ENCODE measurements around the gene TROAP. TPM values are rescaled to one million over a fixed set of nuclear protein-coding genes. Genes with fewer than 3 reads are reported as not detected.

TROAP gene
- total RNA-seq, 1 experiment from 2014 or later, result 75.3 TPM

DNA sequence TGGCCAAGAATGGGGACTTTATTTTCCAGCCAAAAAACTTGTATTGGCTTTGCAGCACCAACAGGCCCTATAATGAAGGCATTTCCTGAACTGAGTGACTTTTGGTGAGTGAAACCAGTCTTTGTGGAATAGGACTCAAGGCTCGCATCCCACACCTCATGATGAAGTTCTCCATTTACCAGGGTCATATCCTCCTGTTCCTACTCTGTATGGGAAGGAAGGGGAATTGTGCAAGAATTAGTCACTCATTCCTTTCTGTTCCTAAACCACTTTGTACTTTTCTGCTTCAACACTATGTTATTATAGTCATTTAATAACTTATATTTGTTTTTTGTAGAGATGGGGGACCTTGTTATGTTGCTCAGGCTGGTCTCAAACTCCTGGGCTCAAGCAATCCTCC, 41.9 kb downstream of the TROAP start:
- Mint-ChIP-seq H3K27me3 (ENCODE audit: low read depth) (peaks cover 17% of the 10 kb centered on the region), H3K4me1 (peaks cover 14 to 21% of the 10 kb centered on the region in 2 experiments), H3K36me3 (ENCODE audit: insufficient read depth in 1 of 3, low read depth in 3 of 3) (no peaks in the 10 kb centered on the region; a peak in 1 of 7 replicates), H3K27ac (no peak overlapping the region), H3K4me3 (no peak overlapping the region), H3K9me3 (no peaks in the 10 kb centered on the region)
- Histone ChIP-seq H2BK20ac (ENCODE audit: low read depth, low read length, poor library complexity, severe bottlenecking) (no peak overlapping the region), H3K18ac (ENCODE audit: insufficient read length, low read depth, low read length) (no peak overlapping the region), H2BK120ac (ENCODE audit: low read depth, low read length, poor library complexity, severe bottlenecking) (no peak overlapping the region), H2AFZ (ENCODE audit: low read length) (no peak overlapping the region), H3K79me1 (ENCODE audit: insufficient read depth, low read depth, low read length, poor library complexity, severe bottlenecking) (no peaks in the 10 kb centered on the region), H2AK5ac (ENCODE audit: insufficient read length, low read length) (no peak overlapping the region), H4K20me1 (ENCODE audit: control insufficient read depth, insufficient read depth, insufficient read length) (no peaks in the 10 kb centered on the region), H3K9ac (ENCODE audit: extremely low read depth, insufficient read length, low read length) (no peak overlapping the region), H3K79me2 (ENCODE audit: insufficient read depth, low read length) (peaks cover 3% of the 10 kb centered on the region; the same call in 1 of the 2 replicates), H3K23ac (ENCODE audit: insufficient read length, low read depth, low read length) (no peak overlapping the region), H3K4ac (ENCODE audit: low read depth, low read length) (no peak overlapping the region), H4K8ac (replicated peaks; ENCODE audit: insufficient read length, low read depth, low read length) (no peak overlapping the region), H2BK15ac (ENCODE audit: low read depth, low read length) (no peak overlapping the region), H3K4me2 (ENCODE audit: insufficient read depth, insufficient read length, low read length) (no peak overlapping the region), H3K4me1 (ENCODE audit: insufficient read depth, low read length) (no peaks in the 10 kb centered on the region; the same call in 1 of the 2 replicates), H4K91ac (ENCODE audit: insufficient read length, low read depth, low read length) (no peak overlapping the region), H2BK5ac (ENCODE audit: insufficient read length, low read length) (no peak overlapping the region), H3K9me3 (ENCODE audit: control insufficient read depth, low read depth, low read length) (no peaks in the 10 kb centered on the region), H3K56ac (ENCODE audit: insufficient read length, low read depth, low read length) (no peak overlapping the region), H3K14ac (ENCODE audit: insufficient read depth, low read length) (no peak overlapping the region), H3K23me2 (ENCODE audit: insufficient read length, low read depth, low read length, poor library complexity, severe bottlenecking) (peaks cover 4% of the 10 kb centered on the region), H4K5ac (ENCODE audit: insufficient read length, low read depth, low read length) (no peak overlapping the region), H3K27ac (ENCODE audit: insufficient read length, low read depth, low read length) (no peak overlapping the region), H3K27me3 (ENCODE audit: insufficient read depth, low read length) (0 out of 2 replicates have a peak, but pooled peaks cover 2% of the 10 kb centered on the region), H2BK12ac (ENCODE audit: insufficient read length, low read depth, low read length) (no peak overlapping the region), H3T11ph (ENCODE audit: low read length) (no peak overlapping the region)
- no CpG with 5 or more reads among the region's 1 CpG for WGBS (ENCODE audit: extremely low coverage, insufficient read length, low lambda C conversion rate)
- TF ChIP-seq, protein P1, sequence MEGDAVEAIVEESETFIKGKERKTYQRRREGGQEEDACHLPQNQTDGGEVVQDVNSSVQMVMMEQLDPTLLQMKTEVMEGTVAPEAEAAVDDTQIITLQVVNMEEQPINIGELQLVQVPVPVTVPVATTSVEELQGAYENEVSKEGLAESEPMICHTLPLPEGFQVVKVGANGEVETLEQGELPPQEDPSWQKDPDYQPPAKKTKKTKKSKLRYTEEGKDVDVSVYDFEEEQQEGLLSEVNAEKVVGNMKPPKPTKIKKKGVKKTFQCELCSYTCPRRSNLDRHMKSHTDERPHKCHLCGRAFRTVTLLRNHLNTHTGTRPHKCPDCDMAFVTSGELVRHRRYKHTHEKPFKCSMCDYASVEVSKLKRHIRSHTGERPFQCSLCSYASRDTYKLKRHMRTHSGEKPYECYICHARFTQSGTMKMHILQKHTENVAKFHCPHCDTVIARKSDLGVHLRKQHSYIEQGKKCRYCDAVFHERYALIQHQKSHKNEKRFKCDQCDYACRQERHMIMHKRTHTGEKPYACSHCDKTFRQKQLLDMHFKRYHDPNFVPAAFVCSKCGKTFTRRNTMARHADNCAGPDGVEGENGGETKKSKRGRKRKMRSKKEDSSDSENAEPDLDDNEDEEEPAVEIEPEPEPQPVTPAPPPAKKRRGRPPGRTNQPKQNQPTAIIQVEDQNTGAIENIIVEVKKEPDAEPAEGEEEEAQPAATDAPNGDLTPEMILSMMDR (conservative IDR thresholded peaks at IDR 0.05), result no peak
- no peak for DNase-seq

Data from H9 (cell line).